ENCODE measurements around the gene ODAM. TPM values are rescaled to one million over a fixed set of nuclear protein-coding genes. Genes with fewer than 3 reads are reported as not detected.
A peak's percentile ranks its signal among the peaks of the same experiment; 100 is the strongest.

Gene ODAM
- total RNA-seq, 4 donors from 2014 or later: not detected

DNA sequence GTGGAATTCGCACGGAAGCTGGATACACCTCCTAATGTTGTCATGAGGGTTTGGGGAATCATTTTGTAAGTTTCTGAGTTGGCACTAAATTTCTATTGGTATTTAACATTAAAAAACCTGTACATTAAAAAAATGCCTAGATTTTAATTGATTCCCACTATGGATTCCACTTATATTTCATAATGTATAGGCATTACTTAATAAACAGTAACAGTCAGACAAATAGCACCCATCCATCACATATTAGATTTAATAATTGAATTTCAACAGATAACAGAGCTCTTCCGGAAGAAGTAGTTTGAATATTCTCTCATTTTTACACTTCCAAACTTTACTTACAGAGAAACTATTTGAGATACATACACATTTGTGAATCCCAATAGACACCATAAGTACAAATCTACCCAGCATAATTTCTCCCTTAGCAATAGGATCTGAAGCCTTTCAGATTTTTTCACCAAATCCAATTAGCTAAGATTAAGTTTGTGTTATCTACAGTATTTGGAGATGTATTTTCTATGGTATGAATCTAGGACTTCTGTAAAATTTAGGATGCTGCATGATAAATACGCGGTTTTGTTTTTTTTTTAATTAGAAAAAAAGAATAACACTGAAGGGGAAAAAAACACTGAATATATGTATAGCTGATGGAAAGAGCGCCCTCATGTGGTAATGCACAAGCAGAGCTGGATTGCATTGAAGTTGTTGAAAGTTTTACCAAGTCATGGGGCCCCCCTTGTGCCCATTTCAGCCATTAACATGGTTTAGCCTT lies 12.2 kb upstream of the ODAM start:
- Histone ChIP-seq H3K36me3 (no peaks in the 10 kb centered on the region), H3K9me3 (no peaks in the 10 kb centered on the region), H3K4me1 (no peaks in the 10 kb centered on the region), H3K27ac (no peak overlapping the region), H3K27me3 (no peaks in the 10 kb centered on the region), H3K4me3 (no peak overlapping the region)
- no peak for TF ChIP-seq EP300 (IDR thresholded peaks at IDR 0.05)
- TF ChIP-seq POLR2A (IDR thresholded peaks at IDR 0.05): no peak
- TF ChIP-seq, protein P1, sequence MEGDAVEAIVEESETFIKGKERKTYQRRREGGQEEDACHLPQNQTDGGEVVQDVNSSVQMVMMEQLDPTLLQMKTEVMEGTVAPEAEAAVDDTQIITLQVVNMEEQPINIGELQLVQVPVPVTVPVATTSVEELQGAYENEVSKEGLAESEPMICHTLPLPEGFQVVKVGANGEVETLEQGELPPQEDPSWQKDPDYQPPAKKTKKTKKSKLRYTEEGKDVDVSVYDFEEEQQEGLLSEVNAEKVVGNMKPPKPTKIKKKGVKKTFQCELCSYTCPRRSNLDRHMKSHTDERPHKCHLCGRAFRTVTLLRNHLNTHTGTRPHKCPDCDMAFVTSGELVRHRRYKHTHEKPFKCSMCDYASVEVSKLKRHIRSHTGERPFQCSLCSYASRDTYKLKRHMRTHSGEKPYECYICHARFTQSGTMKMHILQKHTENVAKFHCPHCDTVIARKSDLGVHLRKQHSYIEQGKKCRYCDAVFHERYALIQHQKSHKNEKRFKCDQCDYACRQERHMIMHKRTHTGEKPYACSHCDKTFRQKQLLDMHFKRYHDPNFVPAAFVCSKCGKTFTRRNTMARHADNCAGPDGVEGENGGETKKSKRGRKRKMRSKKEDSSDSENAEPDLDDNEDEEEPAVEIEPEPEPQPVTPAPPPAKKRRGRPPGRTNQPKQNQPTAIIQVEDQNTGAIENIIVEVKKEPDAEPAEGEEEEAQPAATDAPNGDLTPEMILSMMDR (IDR thresholded peaks at IDR 0.05): peak in 1 of 2 donors; percentile 45
- no peak for TF ChIP-seq POLR2AphosphoS5 (IDR thresholded peaks at IDR 0.05)
- DNase-seq (ENCODE audit: low spot score in 2 of 2): no peak
- WGBS: 61% methylated on average over 6 of the region's 6 CpGs

GRCh38 chr4:70183940-70184246 lies 11.6 kb upstream of the ODAM start:
- Histone ChIP-seq H3K4me1 (no peaks in the 10 kb centered on the region), H3K36me3 (no peaks in the 10 kb centered on the region), H3K27ac (no peak overlapping the region), H3K9me3 (no peaks in the 10 kb centered on the region), H3K4me3 (no peak overlapping the region), H3K27me3 (no peaks in the 10 kb centered on the region)
- no peak for DNase-seq (ENCODE audit: low spot score in 2 of 2)
- no peak for TF ChIP-seq POLR2AphosphoS5 (IDR thresholded peaks at IDR 0.05)
- TF ChIP-seq, protein P1 (IDR thresholded peaks at IDR 0.05): no peak
- TF ChIP-seq EP300 (IDR thresholded peaks at IDR 0.05): no peak
- TF ChIP-seq POLR2A (IDR thresholded peaks at IDR 0.05): no peak
- 97% methylated on average over 1 of the region's 1 CpG for WGBS

GRCh38 chr4:70187216-70187615 lies 8.3 kb upstream of the ODAM start:
- Histone ChIP-seq H3K27me3 (no peaks in the 10 kb centered on the region), H3K9me3 (no peaks in the 10 kb centered on the region), H3K27ac (no peak overlapping the region), H3K36me3 (no peaks in the 10 kb centered on the region), H3K4me1 (no peaks in the 10 kb centered on the region), H3K4me3 (no peak overlapping the region)
- TF ChIP-seq POLR2A (IDR thresholded peaks at IDR 0.05) (no peak), EP300 (IDR thresholded peaks at IDR 0.05) (no peak), POLR2AphosphoS5 (IDR thresholded peaks at IDR 0.05) (no peak)
- TF ChIP-seq, protein P1 (IDR thresholded peaks at IDR 0.05): no peak
- 77% methylated on average over 1 of the region's 1 CpG for WGBS
- DNase-seq (ENCODE audit: low spot score in 2 of 2): no peak

DNA sequence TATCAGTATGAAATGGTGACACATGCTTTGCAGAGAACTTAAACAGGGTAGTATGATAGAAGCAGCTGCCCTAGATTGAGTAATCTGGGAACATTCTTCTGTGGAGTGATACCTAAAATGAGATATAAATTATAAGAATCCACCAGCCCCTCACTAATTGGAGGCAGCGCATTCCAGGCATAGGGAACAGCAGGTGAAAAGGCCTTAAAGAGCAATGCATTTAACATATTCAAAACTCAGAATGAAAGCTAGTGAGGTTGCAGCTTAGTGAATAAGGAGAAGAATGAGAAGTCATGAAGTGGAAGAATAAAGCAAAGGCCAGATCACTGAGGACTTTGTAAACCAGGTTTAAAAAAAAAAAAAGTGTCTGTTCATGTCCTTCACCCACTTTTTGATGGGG lies 4.9 kb upstream of the ODAM start:
- Histone ChIP-seq H3K27me3 (no peaks in the 10 kb centered on the region), H3K27ac (no peak overlapping the region), H3K4me3 (no peak overlapping the region), H3K9me3 (no peaks in the 10 kb centered on the region), H3K36me3 (no peaks in the 10 kb centered on the region), H3K4me1 (no peaks in the 10 kb centered on the region)
- no peak for DNase-seq (ENCODE audit: low spot score in 2 of 2)
- no peak for TF ChIP-seq EP300 (IDR thresholded peaks at IDR 0.05)
- TF ChIP-seq, protein P1 (IDR thresholded peaks at IDR 0.05): no peak
- TF ChIP-seq POLR2AphosphoS5 (IDR thresholded peaks at IDR 0.05): no peak
- no peak for TF ChIP-seq POLR2A (IDR thresholded peaks at IDR 0.05)
- WGBS: 97% methylated on average over 1 of the region's 1 CpG

DNA sequence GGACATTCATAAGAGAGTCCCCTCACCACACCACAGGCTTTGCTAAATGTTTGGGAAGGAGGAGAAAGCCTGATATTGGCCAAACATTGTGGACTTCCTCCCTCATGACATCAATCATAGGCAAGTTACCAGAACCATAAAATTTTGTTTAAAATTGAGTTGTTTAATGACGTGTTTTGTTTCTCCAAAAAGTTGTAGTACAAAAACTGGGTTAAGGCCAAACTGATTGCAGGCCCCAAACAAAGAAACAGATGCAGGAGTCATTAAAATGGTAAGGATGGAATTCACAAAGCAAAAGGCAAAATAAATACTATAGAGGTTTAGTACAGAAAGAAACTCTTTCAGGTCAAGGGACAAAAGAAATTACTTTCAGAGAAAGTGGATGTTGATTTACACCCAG lies 3.9 kb upstream of the ODAM start:
- no peaks in the 10 kb centered on the region for H3K4me1 ChIP-seq
- no peaks in the 10 kb centered on the region for H3K9me3 ChIP-seq
- H3K4me3 ChIP-seq: no peak overlapping the region
- no peak for DNase-seq (ENCODE audit: low spot score in 2 of 2)
- no peak overlapping the region for H3K27ac ChIP-seq
- no peaks in the 10 kb centered on the region for H3K36me3 ChIP-seq
- no peak for TF ChIP-seq POLR2AphosphoS5 (IDR thresholded peaks at IDR 0.05)
- 34% methylated on average over 1 of the region's 1 CpG for WGBS
- H3K27me3 ChIP-seq: no peaks in the 10 kb centered on the region

DNA sequence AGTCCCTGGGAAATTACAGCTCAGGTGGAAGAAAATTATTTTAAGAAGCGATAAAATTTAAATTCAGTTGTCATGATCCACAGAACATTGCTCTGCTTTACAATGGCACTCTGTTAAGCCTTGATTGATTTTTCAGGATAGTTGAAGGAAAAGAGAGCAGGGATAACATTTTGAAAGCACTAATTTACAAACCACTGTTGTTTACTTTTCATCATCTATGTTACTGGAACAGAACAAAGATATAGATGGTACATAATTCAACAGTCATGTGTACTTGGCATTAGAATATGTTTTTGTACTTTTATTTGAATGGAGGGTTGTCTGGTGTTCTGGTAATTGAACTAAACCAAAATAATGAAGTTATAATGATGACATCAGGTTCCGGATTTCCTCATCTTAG lies 2.6 kb upstream of the ODAM start:
- Histone ChIP-seq H3K27ac (no peak overlapping the region), H3K4me1 (no peaks in the 10 kb centered on the region), H3K27me3 (no peaks in the 10 kb centered on the region), H3K36me3 (no peaks in the 10 kb centered on the region), H3K4me3 (no peak overlapping the region), H3K9me3 (no peaks in the 10 kb centered on the region)
- 78% methylated on average over 2 of the region's 2 CpGs for WGBS
- DNase-seq (ENCODE audit: low spot score in 2 of 2): no peak
- TF ChIP-seq, protein P1 (IDR thresholded peaks at IDR 0.05): no peak
- TF ChIP-seq EP300 (IDR thresholded peaks at IDR 0.05) (no peak), POLR2AphosphoS5 (IDR thresholded peaks at IDR 0.05) (no peak), POLR2A (IDR thresholded peaks at IDR 0.05) (no peak)
